Amniotic stem cell (primary cell): ENCODE data around the gene OR6N2.

Experiments used
- DNase-seq: peaks from one replicate; lab custom pipeline; 2025; lab: John Stamatoyannopoulos, UW

Gene OR6N2, protein sequence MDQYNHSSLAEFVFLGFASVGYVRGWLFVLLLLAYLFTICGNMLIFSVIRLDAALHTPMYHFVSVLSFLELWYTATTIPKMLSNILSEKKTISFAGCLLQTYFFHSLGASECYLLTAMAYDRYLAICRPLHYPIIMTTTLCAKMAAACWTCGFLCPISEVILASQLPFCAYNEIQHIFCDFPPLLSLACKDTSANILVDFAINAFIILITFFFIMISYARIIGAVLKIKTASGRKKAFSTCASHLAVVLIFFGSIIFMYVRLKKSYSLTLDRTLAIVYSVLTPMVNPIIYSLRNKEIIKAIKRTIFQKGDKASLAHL

GRCh38 chr1:158781104-158781503 is at the start of gene OR6N2:
OR6N2 (minus strand) TSS chr1:158781204; CDS start chr1:158777635, 3,569 bp downstream.
- no peak for DNase-seq

- no peak for DNase-seq
Observed at GRCh38 chr1:158830074-158830677, 49.2 kb upstream of the OR6N2 start.

- DNase-seq = no peak
Observed at GRCh38 chr1:158821723-158822122, 40.7 kb upstream of the OR6N2 start.

- DNase-seq = no peak
Observed at GRCh38 chr1:158819461-158820443, 38.7 kb upstream of the OR6N2 start.

GRCh38 chr1:158818975-158819431 is 38.0 kb upstream of the OR6N2 start:
- DNase-seq = no peak

DNA sequence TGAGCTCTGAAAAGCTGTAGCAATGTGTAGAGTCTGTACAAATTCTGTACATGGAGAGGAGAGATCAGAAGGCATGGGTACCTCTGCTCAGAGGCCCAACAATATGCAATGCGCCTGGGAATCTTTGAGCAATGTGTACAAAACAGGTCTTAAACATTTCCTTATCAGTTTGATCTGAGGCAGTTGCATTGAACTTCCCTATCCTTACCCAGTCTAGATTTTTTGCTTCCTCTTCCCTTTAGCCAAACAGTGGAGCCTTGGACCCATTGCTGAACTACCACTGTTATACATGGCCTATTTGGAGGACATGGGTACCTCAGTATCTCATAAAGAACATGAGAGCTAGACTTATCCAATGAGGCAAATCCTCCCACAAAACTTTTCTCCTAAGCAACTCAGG is 37.6 kb upstream of the OR6N2 start:
- DNase-seq = no peak

DNA sequence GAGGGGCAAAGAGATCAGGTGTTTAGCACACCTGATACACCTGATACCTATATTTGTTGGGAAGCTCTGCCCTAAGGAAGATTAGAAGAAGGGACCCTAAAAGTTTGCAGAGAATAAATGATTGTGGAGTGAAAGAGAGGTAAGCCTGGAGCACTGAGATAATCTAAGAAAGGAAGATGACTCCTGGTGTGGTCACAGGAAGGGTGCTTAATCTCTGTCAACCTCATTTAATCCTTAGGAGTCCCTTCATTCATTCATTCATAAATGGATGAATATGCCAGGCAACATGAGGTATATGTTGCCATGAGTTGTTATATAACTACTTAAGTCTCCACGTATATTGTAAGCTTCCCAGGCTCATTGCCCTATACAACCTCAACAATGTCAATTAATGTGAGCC is 34.0 kb upstream of the OR6N2 start:
- no peak for DNase-seq

DNA sequence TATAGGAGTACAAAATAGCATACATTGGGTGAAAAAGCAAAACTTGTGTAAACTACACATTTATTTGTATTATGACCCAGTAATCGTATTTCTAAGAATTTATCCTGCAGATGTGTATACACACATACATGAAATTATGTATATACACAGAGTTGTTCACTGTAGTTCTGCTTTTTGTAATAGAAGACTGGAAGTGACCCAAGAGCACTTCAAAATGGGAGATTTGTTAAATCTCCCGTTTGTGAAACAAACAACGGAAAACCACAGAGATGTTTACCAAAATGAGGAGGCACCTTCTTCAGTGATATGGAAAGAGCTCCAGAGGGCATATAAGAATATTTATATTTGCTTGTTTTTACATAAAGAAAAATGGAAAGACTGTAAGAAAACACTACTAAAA is 32.2 kb upstream of the OR6N2 start:
- DNase-seq = no peak

GRCh38 chr1:158812336-158812735 is 31.3 kb upstream of the OR6N2 start:
- DNase-seq = no peak

DNA sequence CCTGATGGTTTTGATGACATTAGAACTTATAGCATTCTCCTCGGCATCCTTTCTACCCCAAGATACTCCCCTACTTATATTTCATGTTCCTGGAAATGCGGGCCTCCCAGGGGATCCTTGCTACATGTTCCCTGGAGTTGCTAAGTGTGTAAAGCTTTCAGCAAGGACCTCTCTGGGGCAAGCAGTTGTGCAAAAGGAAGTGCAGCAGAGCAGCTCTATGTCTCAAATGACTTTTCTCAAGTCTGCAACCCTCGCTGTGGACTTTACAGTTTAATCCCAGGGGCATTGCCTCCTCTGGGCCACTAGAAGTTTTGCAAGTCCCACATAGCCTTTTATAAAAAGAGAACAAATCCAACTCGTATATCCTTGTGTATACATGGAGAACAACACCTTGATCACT is 29.3 kb upstream of the OR6N2 start:
- no peak for DNase-seq

- no peak for DNase-seq
Observed at GRCh38 chr1:158809862-158810261, 28.9 kb upstream of the OR6N2 start.

GRCh38 chr1:158809256-158809655 is 28.3 kb upstream of the OR6N2 start:
- no peak for DNase-seq

- no peak for DNase-seq
Observed at GRCh38 chr1:158806916-158807536, 26.0 kb upstream of the OR6N2 start.

DNA sequence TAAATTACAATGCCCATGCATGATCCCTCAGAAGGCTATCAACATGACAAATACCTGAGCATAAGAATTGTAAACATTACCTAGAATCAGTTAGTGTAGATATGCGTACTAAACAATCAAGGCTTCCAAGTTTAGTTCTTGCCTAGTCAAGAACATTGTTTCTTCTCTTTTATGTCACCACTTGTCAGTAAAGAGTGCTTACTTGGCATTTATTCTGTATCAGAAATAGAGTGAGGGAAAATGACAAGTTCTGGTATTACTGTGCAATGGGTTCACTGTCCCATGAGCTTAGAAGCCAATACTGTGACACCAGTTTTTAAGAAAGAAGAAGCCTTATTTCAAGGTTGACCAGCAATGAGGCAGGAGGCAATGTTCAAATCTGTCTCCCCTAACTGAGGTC is 22.7 kb upstream of the OR6N2 start:
- no peak for DNase-seq

DNA sequence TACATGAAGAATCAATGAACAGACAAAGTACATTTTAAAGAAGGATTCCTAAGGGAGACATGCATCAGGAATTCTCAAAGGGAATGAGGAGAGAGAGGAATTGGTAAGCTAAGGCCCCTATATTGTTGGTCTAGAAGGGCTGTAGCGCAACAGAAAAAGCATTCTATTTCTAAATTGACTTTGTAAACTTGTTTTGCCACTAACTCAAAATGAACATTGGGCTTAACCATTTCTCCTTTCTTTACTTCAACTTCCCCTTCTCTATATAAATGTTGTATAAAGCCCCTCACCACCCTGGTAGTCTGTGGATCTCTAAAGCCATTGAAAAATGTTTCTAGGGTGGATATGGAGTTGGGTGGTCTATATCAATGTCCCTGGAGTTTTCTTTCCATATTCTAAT is 20.4 kb upstream of the OR6N2 start:
- no peak for DNase-seq

DNA sequence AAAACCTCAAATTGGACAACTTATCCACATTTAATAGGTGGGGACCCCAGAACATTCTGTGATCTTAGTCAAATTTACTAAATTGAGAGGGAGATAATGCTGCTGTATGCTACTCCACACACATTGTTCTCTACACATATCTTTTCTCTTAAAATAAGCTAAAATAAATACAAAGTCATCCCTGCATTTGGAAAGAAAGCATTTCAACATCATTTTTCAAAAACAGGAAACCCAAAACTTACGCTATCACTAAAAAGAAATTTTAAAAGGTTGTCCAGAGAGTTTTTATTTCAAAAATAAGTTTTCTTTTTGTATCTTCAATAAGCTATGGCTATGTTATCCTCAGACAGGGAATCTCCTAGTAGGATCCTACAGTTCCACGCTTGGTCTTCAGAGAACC is 19.5 kb upstream of the OR6N2 start:
- DNase-seq = no peak

- DNase-seq = no peak
Observed at GRCh38 chr1:158799689-158800088, 18.7 kb upstream of the OR6N2 start.

- no peak for DNase-seq
Observed at GRCh38 chr1:158798531-158798930, 17.5 kb upstream of the OR6N2 start.

DNA sequence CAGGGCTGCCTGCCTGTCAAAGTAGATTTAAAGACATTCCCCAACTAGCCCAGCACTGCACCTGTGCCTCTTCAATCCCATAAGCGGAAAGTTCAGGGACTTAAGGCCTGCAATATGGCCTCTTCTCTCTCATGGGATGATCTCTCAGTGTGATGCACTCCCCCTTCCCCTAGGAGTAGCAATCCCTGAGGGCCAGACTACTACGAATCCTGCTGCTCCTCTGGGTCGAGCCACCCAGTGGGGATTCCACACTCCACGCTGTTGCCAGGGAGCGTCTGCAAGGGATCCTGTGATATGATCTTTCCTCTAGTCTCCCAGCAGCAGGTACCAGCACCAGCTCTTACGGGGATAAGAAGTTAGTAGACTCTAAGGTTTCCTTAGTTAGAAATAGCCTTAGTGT is 13.2 kb upstream of the OR6N2 start:
- no peak for DNase-seq

- DNase-seq = no peak
Observed at GRCh38 chr1:158793604-158794003, 12.6 kb upstream of the OR6N2 start.

- DNase-seq = no peak
Observed at GRCh38 chr1:158771950-158772866, 8.8 kb downstream of the OR6N2 start, which contains the start of gene OR6N1. OR6N1 (minus strand) TSS chr1:158772195; CDS start chr1:158766682, 5,513 bp downstream.
